ENCODE results near the gene DYNC1LI2.

- TF ChIP-seq CTCF (IDR thresholded peaks at IDR 0.05) (no peak), EZH2 (IDR thresholded peaks at IDR 0.05) (no peak)
These were observed 69.1 kb downstream of the DYNC1LI2 start for GRCh38 chr16:66682271-66682670.
